Panc1 (cell line): ENCODE data around the gene NCS1.

Source experiments
- TCF7L2 ChIP-seq: IDR thresholded peaks from 2 replicates; pipeline ENCODE4 v1.6.1; 2011; ENCODE audit warnings: mild to moderate bottlenecking, low read depth, low read length, inconsistent platforms
- TF ChIP-seq, protein P1 (sequence below): fragments of 450-650 bp; IDR thresholded peaks from 2 replicates; pipeline ENCODE4 v1.5.1; 2017; ENCODE audit warnings: mild to moderate bottlenecking

DNA sequence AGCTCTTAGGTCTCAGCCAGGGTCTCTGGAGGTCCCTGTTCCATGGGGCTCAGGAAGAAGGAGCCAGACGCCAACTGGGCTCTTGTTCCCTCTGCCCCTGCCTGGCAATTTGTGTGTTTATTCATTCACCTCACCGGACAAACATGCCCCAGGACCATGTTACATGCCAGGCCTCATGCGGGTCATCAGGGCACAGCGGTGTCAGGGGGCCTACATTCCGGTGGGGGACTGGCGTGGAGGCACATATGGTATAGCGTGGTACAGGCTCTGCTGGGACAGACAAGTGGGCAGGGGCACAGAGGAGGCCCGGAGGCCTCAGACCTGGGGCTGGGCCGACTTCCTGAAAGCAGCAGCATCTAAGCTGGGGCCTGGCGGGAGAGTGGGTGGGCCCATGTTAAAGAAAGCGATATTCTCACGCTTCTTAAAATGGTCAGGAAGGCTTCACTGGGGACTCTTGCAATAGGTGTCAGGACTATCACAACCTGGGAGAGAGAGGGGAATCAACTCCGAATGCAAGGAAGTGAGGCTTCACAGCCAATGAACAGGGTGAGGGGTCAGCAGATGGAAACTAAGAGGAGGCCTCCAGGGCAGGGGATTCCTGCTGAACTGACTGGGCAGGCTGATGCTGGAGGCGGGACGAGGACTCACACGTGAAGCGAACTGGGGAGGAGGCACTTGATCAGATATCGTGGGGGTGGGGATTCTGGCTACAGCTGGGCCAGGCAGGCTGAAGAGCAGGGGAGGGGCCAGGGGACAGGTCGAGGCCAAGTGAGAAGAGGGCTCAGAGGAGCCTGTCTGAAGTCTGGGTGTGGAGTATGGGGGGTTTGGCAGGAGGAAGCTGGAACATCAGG, 41.9 kb downstream of the NCS1 start:
- TF ChIP-seq, protein P1, sequence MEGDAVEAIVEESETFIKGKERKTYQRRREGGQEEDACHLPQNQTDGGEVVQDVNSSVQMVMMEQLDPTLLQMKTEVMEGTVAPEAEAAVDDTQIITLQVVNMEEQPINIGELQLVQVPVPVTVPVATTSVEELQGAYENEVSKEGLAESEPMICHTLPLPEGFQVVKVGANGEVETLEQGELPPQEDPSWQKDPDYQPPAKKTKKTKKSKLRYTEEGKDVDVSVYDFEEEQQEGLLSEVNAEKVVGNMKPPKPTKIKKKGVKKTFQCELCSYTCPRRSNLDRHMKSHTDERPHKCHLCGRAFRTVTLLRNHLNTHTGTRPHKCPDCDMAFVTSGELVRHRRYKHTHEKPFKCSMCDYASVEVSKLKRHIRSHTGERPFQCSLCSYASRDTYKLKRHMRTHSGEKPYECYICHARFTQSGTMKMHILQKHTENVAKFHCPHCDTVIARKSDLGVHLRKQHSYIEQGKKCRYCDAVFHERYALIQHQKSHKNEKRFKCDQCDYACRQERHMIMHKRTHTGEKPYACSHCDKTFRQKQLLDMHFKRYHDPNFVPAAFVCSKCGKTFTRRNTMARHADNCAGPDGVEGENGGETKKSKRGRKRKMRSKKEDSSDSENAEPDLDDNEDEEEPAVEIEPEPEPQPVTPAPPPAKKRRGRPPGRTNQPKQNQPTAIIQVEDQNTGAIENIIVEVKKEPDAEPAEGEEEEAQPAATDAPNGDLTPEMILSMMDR: no peak
- no peak for TF ChIP-seq TCF7L2
